GM23338 (cell line): ENCODE measurements around the gene APELA.
A peak's percentile ranks its signal among the peaks of the same experiment; 100 is the strongest.
"Not testable (repeated sequence)": the region's sequence is repeated elsewhere in the genome, so short reads cannot be mapped to it uniquely, and the experiment has no call there.

ENCODE experiments used
- CTCF ChIP-seq, 2 experiments: fragments of 200-600 bp in 1 of 2; sonication (generic) in 1 of 2; conservative IDR thresholded peaks; 2 replicates each; pipeline versions ENCODE4 v1.5.1 to v1.6.1; 2016 to 2017; ENCODE audit warnings: antibody characterized with exemption in 2 of 2, low read depth in 2 of 2, mild to moderate bottlenecking in 2 of 2, moderate library complexity in 1 of 2
- ETS1 ChIP-seq: IDR thresholded peaks from 2 replicates; pipeline ENCODE4 v1.6.1; 2016; ENCODE audit warnings: antibody characterized with exemption
- EZH2 ChIP-seq: fragments of 200-600 bp; sonication (generic); IDR thresholded peaks from one replicate; pipeline ENCODE4 v1.8.0; 2017; ENCODE audit warnings: antibody characterized with exemption, mild to moderate bottlenecking, low read depth; ENCODE audit not compliant: unreplicated experiment
- REST ChIP-seq: IDR thresholded peaks from one replicate; pipeline ENCODE4 v1.6.1; 2018; ENCODE audit warnings: antibody characterized with exemption; ENCODE audit not compliant: unreplicated experiment
- STAT1 ChIP-seq: IDR thresholded peaks from one replicate; pipeline ENCODE4 v1.6.1; 2016; ENCODE audit warnings: antibody characterized with exemption; ENCODE audit not compliant: unreplicated experiment
- ZNF462 ChIP-seq: fragments of 250-450 bp; sonication (Bioruptor Pico); IDR thresholded peaks from 2 replicates; pipeline ENCODE4 v1.5.0; 2020; ENCODE audit warnings: mild to moderate bottlenecking, moderate library complexity

- TF ChIP-seq REST, EZH2, ZNF462, ETS1, STAT1: not testable (repeated sequence)
- peak; percentile 58 to 72 for TF ChIP-seq CTCF (conservative IDR thresholded peaks at IDR 0.05; ENCODE audit: low read depth in 2 of 2)
Measured at GRCh38 chr4:164913506-164913905, 36.5 kb downstream of the APELA start.
